GM19023 (cell line): Measurements from ENCODE around the gene FOXD4L6.
"Not testable (repeated sequence)": the region's sequence is repeated elsewhere in the genome, so short reads cannot be mapped to it uniquely, and the experiment has no call there.

Experiments
- ATAC-seq: cut with Tn5 transposase; IDR thresholded peaks from one replicate; pipeline ENCODE4 v1.9.1; 2021; ENCODE audit warnings: mild to moderate bottlenecking, moderate library complexity; ENCODE audit not compliant: unreplicated experiment

FOXD4L6 gene

DNA sequence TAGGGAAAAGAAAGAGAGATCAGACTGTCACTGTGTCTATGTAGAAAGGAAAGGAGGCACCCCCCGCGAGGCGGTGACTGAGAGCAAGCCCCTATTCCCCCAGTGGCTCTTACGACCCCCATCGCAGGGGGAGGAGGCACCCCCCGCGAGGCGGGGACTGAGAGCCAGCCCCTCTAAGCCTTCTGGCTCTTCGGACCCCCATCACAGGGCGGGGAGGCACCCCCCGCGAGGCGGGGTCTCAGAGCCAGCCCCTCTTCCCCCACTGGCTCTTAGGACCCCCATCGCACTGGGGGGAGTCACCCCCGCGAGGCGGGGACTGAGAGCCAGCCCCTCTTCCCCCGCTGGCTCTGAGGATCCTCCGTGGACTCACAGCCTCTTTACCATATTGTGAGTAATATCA is 23.9 kb downstream of the FOXD4L6 start:
- not testable (repeated sequence) for ATAC-seq

DNA sequence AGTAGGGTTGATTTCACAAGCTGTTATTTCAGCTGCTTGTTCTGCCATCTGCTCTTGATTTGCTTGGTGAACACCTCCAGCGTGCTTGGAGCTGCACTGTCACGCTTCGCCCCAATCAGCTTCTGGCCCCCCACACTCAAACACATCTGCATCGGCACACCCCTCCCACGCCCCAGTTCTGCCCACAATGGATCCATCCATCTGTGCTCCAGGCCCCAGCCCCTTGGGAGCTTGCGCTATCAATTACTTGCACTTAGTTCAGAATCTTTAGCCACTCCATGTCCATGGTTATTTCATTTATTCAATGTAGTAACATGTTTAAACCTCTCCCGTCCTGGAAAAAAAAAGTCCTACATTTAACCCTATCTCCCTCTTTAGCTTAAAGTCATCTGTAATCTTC is 28.0 kb downstream of the FOXD4L6 start:
- not testable (repeated sequence) for ATAC-seq

DNA sequence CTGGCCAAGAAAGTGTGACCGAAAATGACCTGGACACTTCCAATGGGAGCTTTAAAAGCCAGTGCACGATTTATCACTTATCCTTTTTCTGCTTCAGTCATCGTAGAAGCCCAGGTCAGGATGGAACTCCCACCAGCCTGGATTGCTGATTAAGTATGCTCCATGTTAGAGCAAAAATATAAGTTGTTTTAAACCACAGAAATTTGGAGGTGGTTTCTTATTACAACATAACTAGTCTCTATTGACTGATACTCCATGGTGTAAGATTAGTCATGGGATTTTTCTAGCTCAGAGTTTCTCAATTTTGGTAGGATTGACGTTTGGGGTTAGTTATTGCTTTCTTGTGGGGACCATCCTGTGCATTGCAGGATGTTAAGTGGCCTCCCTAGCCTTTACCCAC is 29.7 kb downstream of the FOXD4L6 start:
- not testable (repeated sequence) for ATAC-seq

DNA sequence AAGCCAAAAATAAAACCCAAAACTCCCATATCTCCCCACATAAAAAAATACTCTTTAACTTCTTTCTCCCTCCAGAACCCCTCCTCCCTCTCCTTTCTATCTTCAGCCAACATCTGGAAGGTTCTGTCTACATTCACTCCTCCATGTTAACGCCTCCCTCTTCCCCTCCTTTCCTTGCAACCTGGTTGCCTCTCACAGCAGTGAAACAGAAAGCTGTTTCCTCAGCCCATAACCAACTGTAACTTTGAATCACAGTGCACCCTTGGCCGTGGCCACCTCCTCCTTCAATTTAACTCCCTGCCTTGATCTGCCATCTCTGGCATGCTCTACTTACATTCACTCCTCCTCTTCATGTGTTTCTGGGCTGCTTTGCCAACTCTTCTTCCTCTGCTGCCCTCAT is 33.4 kb downstream of the FOXD4L6 start:
- ATAC-seq, result not testable (repeated sequence)

DNA sequence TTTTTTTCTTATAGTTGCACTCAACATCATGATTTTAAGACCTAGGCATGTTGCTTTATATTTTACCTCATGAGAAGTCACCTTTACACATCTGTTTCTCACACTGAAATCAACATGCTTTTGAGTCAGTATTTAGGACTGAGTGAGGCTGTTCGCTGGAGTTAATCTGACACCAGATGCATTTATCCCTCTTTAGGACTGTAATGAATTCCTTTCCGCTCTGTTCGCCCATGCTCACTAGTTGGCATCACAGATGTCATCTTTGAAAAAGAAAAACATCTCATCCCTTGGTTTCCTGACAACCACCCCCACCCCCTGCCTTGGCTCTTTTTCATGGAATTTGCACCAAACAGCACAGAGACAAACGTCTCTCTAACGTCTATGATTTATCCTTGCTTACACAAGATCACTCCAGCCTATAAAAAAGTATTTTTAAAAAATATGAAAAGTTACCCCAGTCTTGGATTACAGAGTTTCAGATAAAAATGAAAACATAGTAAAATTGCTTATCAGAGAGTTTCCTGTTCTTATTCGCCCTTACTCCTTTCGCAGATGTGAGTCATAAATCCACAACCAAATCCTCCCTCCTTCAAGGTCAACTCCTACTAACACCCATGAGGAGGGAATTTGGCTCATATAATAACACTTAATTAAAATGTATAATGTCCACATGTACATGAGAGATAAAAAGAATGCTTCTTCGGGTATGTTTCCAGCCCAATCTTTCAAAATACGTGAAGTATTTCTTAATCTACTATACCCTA is 34.3 kb downstream of the FOXD4L6 start:
- ATAC-seq, result not testable (repeated sequence)

DNA sequence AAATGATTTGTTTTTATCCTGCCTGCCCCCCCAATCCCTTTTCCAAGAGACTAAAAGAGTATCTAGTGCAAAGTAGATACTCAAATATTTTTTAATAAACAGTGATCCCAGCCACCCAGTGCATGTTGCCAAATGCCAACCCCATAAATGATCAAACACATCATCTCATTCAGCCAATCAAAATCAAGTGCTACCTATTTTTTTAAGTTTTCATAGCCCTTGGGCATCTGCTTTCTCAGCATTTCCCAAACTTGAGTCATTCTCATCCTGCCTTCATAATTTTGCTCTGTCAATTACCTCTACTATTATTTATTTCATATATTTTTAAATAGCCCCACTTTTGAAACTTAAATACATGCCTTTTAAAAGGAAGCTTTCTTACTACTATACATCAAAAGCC is 37.6 kb downstream of the FOXD4L6 start:
- ATAC-seq, result not testable (repeated sequence)

DNA sequence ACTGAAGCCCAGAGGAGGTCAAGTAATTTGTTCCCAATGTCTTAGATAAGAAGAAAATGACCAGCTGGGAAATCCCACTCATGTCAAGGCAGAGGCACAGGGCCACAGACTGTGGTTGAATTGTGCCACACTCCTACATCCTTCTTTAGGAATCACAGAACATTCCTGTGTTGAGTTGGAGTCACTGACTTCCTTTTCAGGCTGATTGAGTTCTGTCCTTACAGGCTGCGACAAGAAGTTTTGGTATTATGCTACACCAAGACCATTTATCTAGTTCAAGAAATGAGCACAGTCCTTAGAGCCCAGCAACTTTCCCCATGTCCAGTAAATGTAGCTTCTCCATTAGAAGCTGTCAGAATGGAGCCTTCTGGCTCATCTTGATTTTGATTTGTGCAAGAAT is 38.1 kb downstream of the FOXD4L6 start:
- not testable (repeated sequence) for ATAC-seq

DNA sequence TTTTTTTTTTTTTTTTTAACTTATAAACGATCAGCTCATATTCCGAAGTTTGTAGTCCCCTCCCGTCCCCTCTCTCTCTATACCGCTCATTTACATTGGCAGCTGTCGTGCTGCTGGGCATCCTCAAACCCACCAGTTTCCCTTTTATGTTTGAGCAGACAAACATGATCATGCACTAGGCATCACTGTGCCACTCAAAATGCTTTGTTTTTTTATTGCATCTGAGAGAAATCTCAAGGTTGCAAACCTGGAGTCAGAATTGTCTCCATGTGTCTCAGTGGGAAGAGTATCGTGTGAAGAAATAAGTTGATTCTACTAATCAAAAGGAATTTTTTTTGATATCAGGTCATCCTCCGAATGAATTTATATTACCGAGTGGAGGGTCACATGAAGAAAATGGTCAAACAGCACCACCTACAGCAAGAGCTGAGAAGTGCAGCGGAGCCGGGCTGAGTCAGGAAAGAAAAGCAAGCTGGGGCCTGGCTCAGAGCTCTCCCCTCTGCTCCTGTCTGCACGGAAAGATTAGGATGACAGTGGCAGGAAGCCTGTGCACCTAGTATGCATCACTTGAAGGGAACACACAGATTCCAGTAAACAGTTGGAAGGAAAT is 39.9 kb downstream of the FOXD4L6 start:
- peak; percentile 76 for ATAC-seq

DNA sequence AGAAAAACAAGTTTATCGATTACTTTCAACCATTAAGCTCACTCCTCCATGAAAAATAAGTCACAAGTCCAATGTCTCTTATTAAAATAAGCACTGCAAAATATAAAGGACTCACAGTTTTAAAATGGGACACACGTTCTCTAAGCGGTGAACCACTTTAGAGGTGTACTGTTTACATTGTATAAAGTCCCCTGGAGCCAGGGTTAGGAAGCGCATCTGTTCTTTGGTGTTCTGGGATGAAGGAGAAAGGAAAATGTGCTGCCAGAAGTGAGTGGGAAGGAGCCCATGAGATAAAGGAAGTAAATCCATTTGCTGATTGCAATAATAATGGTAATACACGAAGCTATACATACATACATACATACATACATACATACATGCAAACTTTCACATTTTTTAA is 40.6 kb downstream of the FOXD4L6 start:
- ATAC-seq, result not testable (repeated sequence)

DNA sequence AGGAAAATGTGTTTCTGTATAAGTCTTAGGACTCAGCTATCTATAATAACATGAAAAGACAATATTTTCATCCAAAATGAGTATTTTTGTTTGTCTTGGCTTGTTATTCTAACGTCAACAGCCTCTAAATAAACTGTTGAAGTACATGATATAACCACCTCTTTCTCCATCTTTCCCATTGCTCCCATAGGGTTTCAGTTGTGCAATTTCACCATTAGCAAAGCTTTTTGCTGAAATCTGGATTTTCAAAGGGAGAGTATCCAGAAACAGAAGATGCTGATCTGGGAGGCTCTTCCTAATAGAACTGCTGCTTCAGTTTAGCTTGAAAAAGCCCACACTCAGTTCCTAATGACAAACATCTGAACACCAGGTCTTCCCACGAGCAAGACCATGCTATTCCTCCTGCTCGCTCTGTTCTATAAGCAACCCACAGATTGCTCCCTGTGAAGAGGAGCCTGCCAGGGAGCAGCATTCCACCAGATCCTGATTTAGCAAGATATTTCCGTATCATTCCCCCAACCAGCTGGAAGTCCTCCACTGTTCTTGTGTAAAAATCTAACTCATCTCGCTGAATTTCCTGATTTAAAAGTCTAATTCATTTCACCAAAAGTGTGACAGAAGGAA is 41.2 kb downstream of the FOXD4L6 start:
- ATAC-seq, result not testable (repeated sequence)

DNA sequence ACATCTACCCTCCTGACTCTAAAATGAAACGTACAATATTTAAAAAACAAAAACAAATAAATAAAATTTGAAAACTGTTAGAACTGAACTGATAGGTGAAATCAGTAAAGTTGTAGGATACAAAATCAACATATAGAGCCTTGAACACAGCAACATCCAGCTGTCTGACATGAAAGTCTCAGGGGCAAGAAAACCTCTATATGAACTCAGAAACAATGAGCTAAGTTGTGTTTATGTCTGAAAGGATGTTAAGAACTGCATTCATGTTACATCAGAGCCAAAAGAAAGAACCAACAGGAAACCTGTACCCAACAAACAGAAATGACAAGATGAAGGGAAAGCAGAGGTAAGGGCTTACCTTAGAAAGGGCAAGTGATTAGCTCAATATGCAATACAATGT is 41.8 kb downstream of the FOXD4L6 start:
- not testable (repeated sequence) for ATAC-seq

DNA sequence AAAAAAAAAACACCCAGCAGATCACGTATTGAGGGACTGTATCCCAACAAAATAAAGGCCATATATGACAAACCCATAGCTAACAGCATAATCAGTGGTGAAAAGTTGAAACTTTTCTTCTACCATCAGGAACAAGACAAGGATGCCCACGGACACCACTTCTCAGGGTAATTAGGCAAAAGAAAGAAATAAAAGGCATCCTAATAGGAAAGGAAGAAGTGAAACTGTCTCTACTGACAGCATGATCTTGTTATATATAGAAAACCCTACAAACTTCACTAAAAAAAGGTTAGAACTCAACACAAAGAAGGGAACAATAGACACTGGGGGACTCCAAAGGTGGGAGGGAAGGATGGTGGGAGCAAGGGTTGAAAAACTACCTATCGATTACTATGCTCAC is 42.3 kb downstream of the FOXD4L6 start:
- not testable (repeated sequence) for ATAC-seq

DNA sequence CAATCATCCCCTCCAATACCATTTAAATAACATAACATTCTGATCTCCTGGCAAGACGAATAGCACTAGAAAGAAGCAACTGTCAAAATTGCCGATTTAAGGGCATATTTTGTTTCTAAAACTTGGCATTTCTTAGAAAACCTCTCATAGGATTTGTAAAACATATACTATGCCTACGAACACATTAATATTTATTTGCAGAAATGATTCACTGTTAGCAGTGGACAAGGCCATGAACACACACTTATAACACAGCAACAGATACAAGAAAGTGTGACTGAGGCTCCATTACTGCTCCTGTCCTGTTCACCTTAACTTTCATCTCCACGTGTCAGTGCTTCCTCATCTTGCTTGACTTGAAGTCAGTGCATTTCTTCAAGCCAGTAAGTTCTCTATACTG is 46.1 kb downstream of the FOXD4L6 start:
- ATAC-seq, result not testable (repeated sequence)

DNA sequence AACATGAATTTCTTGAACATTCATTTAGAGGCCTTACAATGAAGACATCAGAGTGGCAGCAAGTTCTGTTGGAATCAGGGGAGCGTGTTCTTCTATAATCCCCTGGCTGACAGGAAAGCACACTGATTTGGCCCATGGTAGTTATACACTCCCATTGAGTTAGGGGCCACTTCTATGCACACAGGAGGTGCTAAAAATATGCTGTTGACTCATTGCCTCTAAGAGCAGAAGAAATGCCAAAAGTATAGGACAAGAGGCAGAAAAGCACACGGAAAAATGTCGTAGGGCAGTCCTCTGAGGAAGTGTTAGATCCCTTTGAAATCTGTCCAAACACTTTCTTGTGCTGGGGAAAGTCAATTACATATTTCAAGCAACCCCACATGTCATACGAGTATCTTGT is 49.0 kb downstream of the FOXD4L6 start:
- ATAC-seq, result not testable (repeated sequence)

DNA sequence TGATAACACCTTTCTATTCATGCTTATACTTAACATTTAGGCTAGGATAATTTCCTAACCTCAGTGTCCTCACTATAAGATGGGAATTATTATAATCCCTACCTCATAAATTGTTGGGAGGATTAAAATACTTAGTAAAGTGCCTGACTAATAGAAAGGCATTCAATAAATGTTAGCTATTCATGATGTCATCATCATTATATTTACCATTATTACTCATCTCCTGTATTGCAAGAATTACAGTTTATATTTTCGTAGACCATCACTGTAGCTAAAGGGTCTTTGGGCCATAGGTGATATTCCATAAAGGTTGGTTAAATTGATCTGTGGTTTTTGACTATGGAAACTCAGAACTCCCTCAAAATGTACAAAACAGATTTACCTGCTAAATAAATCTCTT is 50.9 kb downstream of the FOXD4L6 start:
- not testable (repeated sequence) for ATAC-seq
